ENCODE data around the gene NMT1.

Gene NMT1

DNA sequence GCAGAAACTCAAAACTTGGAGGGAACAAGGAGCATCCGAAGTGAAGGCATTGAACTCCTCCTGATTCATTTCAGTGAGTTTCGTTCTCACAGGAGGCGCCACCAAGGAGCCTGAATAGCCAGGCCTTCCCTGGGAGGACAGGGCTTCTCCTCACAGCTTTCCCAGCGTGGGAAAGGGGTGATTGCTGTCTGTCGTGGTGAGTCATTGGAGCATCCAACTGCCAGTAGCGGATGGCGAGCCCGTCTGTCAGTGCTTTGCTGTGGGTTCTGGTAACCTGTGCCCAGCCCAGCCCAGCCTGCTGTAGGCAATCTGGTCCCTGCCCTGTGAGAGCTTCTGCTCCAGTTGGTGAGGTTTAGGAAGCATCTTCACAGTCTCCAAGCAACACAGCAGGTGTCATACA lies 42.9 kb downstream of the NMT1 start:
- no peak for DNase-seq (ENCODE audit: low read depth in 2 of 2)

DNA sequence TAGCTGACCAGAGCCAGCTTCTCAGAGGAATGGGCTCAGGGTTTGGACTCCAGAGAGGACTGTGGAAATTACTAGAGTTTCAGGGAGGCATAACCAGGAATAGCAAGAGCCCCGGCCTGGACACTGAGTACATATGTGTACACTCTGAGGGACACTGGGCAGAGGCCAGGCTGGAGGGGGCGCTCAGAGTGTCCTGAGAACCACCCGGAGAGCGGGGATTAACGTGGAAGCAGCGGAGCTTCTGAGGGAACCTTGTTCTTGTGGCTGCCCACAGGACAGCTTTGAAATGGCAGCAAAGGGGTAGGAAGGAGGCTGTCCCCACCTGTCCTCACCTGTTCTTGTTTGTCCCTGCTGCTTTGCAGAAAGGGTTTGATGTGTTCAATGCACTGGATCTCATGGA lies 43.4 kb downstream of the NMT1 start:
- DNase-seq (ENCODE audit: low read depth in 2 of 2), result no peak

DNA sequence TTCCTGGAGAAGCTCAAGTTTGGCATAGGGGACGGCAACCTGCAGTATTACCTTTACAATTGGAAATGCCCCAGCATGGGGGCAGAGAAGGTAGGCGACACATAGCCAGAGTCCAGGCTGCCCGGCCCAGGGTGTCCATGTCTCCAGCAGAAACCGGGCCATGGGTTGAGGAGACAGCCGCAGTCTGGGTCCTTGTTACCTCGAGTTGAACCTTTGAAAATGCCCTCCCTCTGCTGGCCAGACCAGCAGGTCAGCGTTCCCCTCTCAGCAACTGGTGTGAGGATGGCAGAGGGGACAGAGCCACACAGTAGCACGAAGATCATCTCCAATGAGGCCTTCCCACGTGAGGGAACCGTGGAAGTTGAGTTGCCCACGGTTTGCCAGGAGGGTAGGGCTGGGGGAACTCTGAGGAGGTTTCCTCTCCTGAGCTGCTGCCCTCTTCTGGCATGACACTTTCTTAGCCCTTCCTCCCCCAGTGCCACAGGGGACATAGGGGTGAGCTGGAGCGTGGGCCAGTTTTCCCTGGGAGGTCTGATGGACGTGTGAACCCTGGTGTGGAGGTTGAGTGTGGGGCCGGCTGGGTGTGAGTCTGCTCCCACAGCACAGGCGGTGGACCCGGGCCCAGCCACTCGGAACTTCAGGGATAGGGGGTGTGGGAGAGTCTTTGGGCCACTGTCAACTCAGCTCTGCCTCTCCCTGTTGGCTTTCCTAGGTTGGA lies 43.9 kb downstream of the NMT1 start:
- DNase-seq (ENCODE audit: low read depth in 2 of 2), result no peak

- no peak for DNase-seq (ENCODE audit: low read depth in 2 of 2)
Observed at GRCh38 chr17:45106096-45106495, 45.0 kb downstream of the NMT1 start.

DNA sequence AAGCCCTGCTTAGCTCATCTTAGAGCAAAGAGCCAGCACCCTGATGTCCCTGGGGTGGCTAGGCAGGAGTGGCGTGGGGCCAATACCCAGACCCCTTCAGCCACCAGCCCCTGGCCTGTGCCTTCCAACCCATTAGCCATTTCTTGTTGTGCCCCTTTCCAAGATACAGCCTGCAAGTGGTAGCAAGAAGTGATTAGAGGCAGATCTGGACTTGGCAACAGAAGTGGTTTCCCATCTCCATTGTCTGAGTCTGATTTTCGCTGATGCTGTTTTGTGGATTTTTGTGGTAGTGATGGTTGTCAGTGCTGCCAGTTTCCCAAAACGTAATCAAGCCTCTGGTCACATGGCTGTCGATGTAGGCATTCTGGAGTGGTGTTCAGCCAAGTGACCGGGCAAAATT lies 45.5 kb downstream of the NMT1 start:
- DNase-seq (ENCODE audit: low read depth in 2 of 2), result no peak

GRCh38 chr17:45107293-45108010 lies 46.3 kb downstream of the NMT1 start:
- no peak for DNase-seq (ENCODE audit: low read depth in 2 of 2)

DNA sequence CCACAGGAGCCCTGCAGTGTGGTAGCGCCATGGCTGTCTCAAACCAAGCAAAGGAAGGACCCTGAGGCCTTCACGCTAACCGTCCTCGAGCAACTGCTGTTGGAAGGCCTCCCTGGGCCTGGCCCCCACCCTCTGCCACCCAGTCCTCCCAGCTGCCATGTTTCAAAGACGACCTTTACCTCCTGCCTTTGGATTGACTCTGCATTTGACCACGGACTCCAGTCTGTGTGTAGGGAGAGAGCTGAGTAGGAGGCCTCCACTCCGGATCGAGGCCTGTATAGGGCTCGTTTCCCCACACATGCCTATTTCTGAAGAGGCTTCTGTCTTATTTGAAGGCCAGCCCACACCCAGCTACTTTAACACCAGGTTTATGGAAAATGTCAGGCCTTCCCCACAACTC lies 46.9 kb downstream of the NMT1 start:
- no peak for DNase-seq (ENCODE audit: low read depth in 2 of 2)

GRCh38 chr17:45108595-45109521 lies 47.7 kb downstream of the NMT1 start:
- no peak for DNase-seq (ENCODE audit: low read depth in 2 of 2)

- no peak for DNase-seq (ENCODE audit: low read depth in 2 of 2)
Observed at GRCh38 chr17:45110676-45111611, 49.8 kb downstream of the NMT1 start.

GRCh38 chr17:45111850-45112249 lies 50.7 kb downstream of the NMT1 start:
- no peak for DNase-seq (ENCODE audit: low read depth in 2 of 2)

DNA sequence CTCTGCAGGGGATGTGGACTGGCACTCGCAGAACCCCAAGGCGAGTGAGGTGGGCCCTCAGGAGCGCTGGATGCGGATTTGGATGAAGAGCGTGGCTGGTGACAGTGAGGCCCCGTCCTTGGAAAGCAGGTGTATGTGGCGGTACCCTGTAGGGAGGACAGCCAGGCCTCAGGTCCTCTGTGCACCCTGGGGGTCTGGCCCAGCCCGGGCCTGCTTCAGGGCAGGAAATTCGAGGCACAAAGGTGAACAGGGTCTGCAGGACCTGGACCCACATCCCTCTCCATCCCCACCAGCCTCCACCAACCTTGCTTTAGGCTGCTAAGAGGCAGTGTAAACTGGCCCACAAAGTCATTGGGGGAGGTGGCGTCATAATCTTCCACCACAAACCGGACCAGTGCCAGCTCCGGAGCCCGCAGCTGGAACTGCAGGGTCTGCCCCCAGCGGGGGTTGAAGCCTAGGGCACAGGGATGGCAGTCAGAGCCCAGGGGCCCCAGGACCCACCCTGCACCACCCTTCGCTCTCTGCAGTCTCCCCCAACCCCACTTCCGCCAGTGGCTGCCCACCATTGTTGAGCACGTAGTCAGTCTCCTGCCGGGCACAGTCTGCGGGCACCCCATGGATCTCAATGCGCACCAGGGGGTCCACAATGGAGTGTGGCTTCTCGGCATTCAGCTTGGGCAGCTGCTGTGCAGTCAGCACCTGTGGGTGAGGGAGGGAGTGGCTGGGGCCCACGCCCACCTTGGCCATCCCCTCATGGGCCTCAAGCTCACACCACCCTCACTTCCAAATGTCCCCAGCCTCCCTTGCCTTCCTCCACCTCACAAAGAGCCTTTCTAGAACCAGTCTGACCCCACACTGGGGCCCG lies 51.7 kb downstream of the NMT1 start:
- no peak for DNase-seq (ENCODE audit: low read depth in 2 of 2)

DNA sequence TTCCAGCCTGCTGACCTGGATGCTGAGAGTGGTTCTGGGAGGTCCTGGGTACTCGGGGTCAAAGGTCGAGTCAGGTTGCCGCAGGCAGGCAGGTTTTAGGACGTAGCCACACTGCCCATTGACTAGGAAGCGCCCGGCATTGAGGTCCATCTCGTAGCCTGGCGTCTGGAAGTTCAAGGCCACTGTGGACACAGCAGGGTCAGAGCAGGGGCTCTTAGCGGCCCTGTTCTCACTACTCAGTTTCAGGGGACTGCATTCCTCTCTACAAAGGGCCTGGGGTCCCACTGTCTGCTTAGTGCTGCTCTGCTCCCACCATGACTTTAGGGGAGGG lies 52.3 kb downstream of the NMT1 start:
- DNase-seq (ENCODE audit: low read depth in 2 of 2), result no peak

DNA sequence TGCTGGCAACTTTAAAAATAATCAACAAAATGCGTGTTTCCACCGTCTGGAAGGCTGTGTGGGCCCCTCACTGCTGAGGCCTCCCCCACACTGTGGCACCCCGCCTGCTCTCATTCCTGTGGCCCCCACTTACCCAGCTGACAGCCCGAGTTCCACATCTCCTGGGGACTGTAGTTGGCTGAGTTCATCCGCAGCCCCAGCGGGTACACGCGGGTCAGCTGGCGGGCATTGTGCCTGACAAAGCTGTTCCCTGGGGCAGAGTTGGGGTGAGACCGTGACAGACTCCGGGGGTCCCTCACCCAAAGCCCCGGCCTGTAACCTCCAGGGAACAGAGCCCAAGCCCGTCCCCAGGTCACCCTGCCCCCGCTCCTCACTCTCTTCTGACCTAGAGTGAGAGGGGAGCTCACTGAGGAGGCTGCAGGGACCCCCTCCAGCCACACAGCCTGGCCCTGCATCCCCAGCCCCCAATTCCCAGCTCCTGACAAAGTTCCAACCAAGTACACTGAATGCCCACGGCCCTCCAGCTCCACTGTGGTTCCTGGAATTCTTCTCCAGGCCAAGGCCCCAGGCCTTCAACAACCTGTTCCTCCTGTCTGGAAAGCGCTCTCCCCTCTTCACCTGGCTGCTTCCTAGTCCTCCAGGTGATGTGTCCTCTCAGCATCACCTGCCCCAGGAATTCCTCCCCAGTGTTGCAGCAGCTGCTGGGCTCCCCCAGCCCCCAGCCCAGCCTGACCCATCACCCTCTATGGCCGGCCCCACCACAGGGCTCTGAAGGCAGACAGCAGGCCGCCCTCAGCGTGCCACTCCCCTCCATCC lies 53.2 kb downstream of the NMT1 start:
- no peak for DNase-seq (ENCODE audit: low read depth in 2 of 2)

DNA sequence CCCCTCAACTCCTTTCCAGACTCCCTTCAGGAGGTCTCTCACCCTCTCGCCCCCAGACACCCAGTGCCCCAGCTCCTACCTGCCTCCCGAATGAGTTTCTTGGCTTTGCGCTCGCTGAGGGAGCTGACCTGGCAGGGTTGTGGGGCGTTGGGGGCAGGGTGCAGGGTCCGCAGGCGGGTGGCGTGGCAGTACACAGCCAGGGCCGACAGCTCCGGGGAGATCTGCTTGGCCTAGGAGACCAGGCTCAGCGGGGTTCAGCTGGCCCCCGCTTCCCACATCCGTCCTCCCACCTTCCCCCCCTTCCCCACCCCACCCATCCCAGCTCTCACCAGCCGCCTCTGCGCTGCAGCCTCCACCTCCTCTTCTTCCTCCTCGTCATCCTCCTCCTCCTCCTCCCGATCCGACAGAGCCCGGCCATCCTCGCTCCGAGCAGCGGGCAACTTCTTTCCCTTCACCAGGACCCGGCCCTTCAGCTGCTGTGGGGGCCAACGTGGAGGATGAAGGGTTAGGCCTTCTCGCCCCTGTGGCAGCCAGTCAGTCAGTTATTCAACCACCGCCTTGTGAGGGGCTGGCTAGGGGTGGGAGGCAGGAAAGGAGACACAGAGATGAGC lies 54.0 kb downstream of the NMT1 start:
- no peak for DNase-seq (ENCODE audit: low read depth in 2 of 2)

DNA sequence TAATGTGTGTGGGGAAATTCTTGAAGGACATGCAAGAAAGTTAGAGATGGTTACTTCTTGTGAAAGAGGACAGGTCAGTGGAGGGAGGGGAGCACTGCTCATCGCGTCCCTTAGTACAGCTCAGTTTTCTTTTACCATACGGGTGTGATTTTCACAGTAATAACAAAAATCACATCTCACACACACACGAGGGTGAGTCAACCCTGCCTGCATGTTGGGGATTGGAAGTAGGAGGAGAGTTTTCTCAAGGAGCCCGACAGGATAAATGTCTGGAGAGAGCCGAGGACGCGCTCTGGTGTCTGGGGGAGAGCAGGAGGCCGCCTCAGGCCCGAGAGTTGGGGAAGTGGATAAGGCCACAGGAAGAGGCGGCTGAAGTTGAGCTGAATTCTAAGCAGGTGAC lies 54.8 kb downstream of the NMT1 start:
- DNase-seq (ENCODE audit: low read depth in 2 of 2), result no peak

DNA sequence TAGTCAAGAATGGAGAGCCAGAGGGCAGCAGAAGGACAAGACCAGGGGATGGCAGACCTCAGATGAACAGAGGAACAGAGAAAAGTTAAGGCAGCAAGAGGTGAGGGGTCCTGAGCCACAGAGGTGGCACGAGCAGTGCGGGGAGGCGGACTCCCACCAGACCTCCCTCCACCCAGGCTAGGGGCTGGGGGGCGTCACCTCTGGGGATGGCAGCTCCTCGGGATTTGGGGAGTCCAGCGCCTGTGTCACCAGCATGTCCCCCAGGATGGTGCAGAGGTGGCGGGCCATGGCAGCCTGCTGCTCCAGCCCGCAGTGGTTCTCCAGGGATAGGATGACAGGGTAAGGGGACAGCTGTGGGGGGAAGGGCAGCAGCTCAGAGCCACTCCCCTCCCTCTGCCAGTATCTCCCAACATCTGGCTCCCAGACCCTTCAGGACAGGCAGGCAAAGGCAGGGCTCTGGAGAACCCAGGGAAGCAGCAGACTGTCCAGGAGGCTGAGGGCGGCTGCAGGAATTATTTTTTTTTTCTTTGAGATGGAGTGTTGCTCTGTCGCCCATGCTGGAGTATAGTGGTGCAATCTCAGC lies 55.4 kb downstream of the NMT1 start:
- DNase-seq (ENCODE audit: low read depth in 2 of 2), result no peak

DNA sequence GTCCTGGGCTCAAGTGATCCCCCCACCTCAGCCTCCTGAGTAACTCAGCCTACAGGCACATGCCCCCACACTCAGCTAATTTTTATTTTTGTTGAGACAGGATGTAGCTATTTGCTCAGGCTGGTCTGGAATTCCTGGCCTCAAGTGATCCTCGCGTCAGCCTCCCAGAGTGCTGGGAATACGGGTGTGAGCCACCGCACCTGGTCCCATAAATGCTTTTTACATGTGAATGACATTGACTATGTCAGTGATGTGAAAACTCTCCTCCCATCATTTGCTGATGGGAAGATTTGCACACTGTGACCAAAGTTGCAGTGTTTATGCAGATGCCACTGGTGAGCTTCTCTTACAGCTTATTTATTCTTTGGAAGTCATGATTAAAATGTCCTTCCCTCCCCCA lies 56.2 kb downstream of the NMT1 start:
- DNase-seq (ENCODE audit: low read depth in 2 of 2), result no peak

GRCh38 chr17:45117848-45118646 lies 56.9 kb downstream of the NMT1 start:
- no peak for DNase-seq (ENCODE audit: low read depth in 2 of 2)
